ENCODE results near the gene MICU1.
"Not testable (repeated sequence)": the region's sequence is repeated elsewhere in the genome, so short reads cannot be mapped to it uniquely, and the experiment has no call there.

MICU1 gene

DNA sequence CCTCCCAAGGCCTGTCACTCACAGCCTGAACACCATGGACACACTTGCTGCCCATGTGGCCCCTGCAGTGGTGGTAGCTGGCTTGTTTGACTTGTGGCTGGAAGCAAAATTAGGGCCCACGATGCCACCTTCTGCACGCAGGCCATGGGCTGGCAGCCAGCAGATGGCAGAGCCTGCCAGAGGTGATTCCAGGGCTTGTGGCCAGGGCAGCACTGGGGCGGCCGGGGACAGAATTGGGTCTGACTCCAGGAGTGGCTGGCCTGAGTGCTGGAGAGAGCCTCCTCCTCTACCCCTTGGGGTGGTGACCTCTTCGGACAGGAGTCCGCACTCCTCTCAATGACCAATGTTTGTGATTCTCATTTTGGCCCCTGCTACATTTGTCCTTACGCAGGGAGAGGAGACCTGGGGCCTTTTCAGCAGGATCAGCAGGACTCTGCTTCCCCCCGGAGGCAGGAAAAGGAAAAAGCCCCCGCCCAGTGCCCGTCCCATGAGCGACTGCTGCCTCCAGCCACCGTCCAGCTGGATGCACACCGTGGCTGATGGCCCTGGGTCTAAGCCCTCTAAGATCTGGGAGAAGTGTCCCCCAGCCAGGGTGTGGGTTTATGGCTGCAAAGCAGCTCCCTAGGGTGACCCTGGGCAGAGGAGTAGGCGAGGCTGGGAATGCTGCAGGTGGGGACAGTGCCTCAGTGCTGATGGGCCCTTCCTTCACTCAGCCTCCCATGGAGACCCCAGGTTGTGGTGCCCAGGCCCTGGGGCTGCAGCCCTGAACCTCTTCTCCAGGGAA lies 297.6 kb downstream of the MICU1 start:
- peak; percentile 84 for DNase-seq (ENCODE audit: low spot score)

DNA sequence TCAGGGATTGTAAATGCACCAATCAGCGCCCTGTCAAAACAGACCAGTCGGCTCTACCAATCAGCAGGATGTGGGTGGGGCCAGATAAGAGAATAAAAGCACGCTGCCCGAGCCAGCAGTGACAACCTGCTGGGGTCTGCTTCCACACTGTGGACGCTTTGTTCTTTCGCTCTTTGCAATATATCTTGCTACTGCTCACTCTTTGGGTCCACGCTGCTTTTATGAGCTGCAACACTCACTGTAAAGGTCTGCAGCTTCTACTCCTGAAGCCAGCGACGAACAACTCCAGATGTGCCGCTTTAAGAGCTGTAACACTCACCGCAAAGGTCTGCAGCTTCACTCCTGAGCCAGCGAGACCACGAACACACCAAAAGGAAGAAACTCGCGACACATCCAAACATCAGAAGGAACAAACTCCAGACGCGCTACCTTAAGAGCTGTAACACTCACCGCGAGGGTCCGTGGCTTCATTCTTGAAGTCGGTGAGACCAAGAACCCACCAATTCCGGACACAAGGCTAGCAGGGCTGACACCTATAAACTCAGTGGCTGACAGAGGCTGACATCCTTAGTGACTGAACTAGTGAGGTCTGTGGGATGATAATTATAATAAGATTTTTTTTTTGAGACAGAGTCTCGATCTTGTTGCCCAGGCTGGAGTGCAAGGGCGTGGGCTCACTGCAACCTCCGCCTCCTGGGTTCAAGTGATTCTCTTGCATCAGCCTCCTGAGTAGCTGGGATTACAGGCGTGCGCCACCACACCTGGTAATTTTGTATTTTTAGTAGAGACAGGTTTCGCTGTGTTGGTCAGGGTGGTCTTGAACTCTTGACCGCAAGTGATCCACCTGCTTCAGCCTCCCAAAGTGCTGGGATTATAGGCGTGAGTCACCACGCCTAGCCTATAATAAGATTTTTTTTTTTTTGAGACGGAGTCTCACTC lies 298.9 kb downstream of the MICU1 start:
- not testable (repeated sequence) for DNase-seq (ENCODE audit: low spot score)

DNA sequence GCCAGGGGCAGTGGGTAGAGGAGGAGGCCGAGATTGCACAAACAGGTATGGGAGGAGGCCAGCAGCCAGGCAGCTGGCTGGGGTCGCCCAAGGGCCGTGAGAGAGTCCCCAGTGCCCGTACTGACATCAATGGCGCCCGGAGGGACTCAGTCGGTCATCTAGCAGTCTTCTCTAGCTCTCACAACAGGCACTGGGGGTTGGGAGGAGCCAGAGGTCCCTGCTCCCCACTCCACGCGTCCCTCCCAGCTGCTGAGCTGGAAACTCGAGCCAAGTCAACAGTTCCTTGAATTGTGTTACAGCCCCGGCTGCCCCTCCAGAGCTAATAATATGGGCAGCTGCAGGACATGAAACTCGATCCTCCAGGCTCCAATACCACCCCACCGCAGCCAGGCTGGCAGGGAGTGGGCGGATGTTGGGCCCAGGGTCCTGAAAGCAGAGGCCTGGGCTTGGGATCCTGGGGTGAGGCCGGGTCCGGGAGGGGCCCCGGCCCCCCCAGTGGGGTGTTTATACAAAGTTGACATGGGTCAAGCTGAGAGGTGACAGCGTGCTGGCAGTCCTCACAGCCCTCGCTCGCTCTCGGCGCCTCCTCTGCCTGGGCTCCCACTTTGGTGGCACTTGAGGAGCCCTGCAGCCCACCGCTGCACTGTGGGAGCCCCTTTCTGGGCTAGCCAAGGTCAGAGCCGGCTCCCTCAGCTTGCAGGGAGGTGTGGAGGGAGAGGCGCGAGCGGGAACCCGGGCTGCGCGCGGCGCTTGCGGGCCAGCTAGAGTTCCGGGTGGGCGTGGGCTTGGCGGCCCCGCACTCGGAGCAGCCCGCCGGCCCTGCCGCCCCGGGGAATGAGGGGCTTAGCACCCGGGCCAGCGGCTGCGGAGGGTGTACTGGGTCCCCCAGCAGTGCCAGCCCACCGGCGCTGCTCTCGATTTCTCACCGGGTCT lies 300.4 kb downstream of the MICU1 start:
- peak; percentile 71 for DNase-seq (ENCODE audit: low spot score)

DNA sequence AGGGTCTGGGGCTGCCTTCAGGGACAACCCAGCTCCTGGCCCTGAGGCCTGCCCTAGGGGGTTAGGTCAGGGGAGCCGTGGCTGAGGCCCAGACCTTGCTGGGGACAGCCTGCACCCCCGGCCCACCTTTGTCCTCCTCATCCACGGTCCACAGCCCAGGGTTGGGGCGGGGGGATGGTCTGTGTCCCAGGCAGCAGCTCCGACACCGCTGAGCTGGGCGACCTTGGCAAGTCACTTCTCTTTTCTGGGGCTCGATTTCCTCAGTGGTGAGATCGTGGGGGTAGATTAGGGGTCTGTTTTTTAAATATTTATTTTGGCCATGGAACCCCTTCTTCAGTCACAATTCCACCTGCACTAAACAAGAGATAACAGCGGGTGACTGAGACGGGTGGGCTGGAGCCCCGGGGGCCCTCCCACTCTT lies 302.1 kb downstream of the MICU1 start:
- no peak for DNase-seq (ENCODE audit: low spot score)

DNA sequence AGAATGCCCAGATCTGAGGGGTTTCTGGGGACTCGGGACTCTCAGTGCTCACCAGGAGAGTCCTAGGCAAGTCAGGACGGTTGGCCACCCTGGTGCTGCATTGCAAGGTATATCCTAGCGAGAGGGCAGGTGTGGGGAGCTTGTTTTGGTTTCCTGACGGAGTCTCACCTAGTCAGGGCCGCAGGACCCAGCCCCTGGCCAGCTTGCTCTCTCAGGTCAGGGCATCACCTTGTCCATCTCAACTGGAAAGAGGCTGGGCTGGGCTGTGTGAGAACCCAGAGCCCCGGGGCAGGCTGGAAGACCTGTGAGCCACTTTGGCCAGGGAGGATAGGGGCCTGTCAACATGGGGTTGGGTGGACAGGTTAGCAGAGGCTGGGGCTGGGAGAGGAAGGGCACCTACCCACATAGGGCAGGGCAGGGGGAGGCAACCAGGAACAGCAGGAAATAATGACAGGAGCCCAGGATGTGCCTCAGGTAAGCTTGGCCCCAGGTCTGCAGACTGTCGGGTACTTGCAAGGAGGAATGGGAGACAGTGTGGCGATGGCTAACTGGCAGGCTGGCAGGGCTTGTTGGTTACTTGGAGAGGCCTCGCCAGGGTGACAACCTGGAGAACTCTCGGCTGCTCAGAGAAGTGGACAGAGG lies 302.6 kb downstream of the MICU1 start:
- DNase-seq (ENCODE audit: low spot score) = no peak

DNA sequence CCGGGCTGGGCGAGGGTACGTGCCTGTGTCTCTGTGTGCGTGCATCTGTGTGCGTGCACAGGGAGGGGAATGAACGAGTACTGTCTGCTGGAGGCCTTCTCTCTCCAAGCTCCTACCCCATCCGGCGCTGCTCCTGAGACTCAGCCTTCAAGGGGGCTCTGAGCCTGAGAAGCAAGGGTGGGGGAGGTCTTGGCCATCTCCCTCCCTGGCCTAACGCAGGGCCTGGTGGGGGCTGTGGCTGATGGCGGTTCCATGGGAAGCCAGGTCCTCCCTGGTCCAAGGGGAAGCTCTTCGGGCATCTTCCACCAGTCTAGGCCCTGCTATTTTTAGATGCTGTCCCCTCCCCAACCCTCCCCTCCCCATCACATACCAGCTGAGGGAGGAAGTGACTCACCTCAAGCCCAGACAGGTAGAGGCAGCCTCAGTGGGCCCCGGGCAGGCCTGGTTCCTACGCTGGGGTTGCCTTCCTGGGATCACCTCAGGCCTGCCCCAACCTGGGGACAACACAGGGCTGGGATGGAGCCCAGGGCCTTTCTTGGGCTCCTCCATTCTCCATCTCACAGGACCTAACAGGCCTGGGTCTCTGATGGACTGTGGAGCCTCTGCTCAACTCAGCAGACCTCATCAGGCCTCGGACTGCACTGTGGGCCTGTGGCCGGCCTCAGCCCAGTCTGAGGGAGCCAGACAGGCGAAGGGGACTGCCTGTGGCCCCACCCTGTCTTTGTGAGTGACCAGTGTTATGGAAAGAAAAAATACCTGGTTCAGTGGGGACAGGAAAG lies 303.4 kb downstream of the MICU1 start:
- DNase-seq (ENCODE audit: low spot score) = no peak

DNA sequence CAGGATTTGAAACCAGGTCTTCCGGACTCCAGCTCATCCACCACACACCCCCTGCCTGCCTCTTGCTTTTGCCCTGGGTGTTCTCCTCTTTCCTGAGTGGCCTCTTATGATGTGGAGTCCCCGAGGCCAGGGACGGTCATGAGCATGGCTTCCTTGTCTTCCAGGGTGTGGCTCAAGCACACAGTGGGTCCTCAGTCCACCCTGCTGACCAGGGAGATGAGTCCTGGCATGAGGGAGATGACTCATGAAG lies 303.9 kb downstream of the MICU1 start:
- DNase-seq (ENCODE audit: low spot score) = no peak

DNA sequence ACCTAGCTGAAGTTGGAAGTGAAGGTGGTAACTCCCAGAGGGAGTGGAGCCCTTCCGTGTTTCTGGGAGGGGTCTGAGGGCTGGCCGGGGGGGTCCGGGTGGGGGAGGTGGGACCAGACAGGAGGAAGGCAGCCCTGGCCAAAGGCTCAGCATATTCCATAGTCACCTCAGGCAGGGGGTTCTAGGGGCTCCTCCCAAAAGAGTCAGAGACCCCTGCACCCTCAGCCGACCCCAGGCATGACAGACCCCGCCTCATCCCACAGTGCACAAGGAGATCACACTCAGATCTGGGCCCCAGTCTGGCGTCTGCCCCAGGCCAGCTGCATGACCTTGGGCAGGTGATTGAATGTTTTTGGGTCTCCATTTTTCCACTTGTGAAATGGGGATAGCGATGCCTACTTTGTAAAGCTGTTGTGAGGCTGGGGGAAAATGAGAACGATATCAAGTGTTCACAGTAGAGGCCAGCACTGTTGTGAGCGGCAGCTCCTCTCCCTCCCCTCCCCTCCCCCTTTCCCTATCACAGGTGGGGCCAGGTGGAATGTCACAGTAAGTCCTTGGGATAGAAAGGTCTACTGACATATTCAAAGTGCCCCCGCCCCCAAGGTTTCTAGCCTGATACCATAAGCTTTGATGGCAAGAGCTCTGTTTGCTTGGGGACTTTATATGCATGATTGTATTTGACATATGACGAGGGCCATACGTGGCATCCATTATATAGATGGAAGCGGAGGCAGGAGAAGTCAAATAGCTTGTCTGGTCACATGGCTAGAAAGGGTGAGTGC lies 304.4 kb downstream of the MICU1 start:
- no peak for DNase-seq (ENCODE audit: low spot score)

DNA sequence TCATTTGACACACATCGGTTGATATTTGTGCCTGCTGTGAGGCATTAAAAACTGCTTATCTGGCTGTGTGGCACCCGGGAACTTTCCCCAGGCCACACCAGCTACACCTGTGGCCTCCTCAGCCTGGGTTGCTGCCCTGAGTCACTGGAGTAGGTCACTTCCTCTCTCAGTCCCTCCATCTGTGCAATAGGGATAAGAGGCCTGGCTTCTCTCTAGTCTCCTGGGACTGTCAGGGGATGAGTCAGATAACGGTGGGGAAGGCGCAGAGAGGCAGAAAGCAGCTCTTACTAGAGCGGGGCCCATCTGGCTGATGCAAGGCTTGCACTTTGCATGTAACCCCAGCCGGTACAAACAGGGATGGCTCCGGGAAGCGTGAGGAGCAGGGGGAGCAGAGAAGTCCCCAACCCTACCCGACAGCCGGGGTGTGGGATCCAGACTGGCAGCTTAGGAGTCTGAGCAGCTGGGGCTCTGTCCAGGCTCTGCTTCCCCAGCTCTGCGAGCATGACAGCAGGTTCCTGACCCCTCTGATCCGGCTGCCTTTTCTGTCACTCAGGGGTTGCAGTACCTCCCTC lies 305.1 kb downstream of the MICU1 start:
- DNase-seq (ENCODE audit: low spot score) = peak; percentile 73

DNA sequence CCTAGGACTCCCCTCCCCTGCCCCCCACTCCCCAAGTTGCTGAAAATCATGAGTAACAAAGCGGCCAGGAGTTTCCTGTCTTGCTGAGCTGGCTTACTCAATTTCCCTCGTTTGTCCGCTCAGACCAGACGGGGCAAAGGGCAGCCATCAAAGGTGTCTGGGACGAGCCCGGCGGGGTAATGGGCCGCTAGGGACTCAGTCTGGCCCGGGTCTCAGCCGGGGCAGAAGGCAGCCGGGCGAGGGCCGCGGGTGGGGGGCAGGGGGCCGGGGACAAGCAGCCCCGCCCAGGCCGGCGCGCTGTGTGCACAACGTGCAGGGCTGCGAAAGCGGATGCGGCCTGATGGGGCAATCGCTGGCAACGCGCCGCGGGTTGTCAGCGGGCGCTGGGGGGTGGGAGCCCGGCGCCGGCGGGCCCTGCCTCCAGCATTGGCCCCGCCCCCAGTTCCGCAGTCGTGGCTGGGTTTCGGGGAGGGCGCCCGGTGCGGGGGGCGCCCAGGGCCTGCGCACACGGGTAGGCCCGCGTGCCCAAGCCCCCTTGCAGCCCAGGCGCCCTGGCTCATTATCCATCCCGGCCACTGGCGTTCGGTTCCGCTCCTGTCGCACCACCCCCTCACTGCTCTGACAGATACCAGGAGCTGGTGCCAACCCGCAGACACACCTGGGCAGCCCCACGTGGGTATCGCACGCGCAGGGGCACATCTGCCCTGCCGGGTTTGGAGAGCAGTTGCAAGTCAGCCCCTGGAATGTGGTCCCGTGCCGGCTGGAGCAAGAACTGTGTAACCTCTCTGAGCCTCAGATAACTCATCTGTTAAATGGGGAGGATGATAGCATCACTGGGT lies 306.2 kb downstream of the MICU1 start:
- peak; percentile 80 for DNase-seq (ENCODE audit: low spot score)

DNA sequence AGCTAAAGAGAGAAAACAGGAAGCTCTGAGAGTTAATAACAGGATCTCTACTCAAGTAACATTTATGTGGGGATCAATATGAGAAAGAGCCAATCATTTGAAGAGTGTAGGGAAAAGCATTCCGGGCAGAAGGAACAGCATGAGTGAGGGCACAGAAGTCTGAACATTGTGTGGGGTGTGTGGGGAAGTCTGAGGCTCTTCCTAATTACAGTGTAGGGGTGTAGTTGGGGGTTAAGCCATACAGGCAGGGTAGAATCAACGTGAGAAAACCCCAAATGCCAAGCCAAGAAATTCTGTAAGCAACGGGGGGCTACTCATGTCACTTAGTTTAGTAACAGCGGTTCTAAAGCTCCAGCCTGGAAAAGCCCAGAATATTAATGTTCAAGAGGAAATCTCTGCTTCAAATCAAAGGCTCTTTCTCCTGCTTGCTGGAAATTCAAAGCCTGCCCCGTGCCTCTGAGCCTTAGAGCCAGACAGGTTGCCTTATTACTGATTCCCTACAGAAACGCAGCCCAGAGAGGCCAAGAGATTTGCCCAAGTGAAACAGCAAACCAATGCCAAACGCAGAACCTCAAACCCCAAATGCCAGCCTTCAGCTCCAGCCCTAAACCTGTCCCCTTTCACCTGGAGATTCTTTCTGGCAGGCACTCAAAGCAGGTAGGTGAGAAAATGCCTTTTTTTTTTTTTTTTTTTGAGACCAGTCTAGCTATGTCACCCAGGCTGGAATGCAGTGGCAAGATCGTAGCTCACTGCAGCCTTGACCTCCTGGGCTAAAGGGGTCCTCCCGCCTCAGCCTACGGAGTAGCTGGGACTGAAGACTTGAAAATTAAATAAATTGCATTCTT lies 307.2 kb downstream of the MICU1 start:
- no peak for DNase-seq (ENCODE audit: low spot score)

Data from ecto neural progenitor cell (in vitro differentiated cells).